ENCODE measurements around the gene FSTL4.

Gene FSTL4

DNA sequence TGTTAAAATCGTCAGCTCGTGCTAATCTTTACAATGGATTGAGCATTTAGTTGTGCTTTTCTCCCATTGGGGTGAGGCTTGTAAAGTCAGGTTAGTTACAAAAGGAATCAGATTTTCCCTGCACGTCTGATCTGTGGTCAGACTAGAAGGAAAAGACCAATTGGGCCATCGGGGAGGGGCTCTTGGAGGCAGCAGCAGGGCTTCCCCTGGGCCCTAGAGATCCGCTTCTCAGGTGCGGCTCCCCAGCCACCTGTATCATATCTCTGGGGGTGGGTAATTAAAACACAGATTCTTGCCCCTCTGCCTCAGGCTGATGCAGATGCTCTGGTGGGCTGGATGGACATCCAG, 360.2 kb downstream of the FSTL4 start:
- DNase-seq (ENCODE audit: low spot score) = no peak
- TF ChIP-seq, protein P1, sequence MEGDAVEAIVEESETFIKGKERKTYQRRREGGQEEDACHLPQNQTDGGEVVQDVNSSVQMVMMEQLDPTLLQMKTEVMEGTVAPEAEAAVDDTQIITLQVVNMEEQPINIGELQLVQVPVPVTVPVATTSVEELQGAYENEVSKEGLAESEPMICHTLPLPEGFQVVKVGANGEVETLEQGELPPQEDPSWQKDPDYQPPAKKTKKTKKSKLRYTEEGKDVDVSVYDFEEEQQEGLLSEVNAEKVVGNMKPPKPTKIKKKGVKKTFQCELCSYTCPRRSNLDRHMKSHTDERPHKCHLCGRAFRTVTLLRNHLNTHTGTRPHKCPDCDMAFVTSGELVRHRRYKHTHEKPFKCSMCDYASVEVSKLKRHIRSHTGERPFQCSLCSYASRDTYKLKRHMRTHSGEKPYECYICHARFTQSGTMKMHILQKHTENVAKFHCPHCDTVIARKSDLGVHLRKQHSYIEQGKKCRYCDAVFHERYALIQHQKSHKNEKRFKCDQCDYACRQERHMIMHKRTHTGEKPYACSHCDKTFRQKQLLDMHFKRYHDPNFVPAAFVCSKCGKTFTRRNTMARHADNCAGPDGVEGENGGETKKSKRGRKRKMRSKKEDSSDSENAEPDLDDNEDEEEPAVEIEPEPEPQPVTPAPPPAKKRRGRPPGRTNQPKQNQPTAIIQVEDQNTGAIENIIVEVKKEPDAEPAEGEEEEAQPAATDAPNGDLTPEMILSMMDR (IDR thresholded peaks at IDR 0.05; ENCODE audit: borderline replicate concordance, control extremely low read depth, extremely low read depth, insufficient read depth, missing control alignments) = no peak
- in situ Hi-C loops (cut with MboI; ENCODE audit: low sequenced_read_pairs, unreplicated experiment) = no loop called here

DNA sequence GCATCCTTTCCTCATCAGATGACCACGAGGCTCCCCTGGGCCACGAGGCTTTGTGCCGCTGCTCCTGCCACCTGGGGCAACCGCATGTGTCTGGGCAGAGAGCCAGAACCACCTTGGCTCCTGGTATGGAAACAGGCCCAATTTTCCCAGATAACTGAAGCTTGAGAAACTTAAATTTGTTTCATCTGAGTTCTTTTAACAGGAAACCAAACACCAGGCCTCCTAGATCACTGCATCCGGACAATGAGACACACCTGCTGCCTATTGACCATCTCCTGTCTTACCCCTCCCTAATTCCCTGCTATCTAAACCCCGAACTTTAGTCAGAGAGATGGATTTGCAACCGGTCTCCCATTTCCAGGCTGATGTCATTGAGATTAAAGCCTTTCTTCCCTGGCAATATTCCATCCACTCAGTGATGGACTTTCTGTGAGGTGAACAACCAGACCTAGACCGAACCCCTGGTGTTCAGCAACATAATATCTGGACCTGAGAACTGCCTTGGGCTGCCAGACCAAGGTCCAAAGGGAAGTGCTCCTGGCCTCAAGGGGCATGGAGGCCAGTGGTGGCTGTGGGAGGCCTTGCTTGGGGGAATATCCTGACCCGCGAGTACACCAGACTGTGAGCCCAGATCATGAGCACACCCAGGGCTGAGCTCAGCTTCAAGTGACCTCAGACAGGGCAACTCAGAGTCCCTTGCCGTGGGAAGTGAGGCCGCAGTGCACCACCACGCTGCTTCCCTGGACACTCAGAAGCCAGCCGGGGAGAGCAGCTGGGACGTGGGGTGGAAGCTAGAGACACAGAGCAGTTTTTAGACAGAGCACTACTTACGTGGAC, 360.8 kb downstream of the FSTL4 start:
- DNase-seq (ENCODE audit: low spot score) = no peak
- in situ Hi-C loops (cut with MboI; ENCODE audit: low sequenced_read_pairs, unreplicated experiment) = no loop called here
- TF ChIP-seq, protein P1 (IDR thresholded peaks at IDR 0.05; ENCODE audit: borderline replicate concordance, control extremely low read depth, extremely low read depth, insufficient read depth, missing control alignments) = no peak

DNA sequence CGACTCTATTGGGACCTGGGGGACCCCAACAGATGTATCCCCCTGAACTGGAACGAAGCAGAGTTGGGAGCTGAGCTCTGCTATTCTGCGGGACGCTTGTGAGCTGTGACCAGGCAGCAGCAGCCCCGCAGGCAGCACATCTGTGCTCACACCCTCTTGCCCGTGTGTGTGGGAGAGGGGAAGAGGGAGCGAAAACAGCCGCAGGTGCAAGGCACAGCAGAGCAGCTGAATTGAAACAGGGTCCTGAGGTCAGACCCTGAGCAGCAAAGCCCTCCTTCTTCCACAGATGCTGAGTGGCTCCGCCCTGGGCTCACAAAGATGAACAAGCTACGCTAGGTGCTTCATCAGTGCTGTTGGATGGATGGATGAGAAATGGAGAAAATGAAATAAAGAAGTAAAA, 361.8 kb downstream of the FSTL4 start:
- in situ Hi-C loops (cut with MboI; ENCODE audit: low sequenced_read_pairs, unreplicated experiment) = no loop called here
- DNase-seq (ENCODE audit: low spot score) = no peak
- TF ChIP-seq, protein P1 (IDR thresholded peaks at IDR 0.05; ENCODE audit: borderline replicate concordance, control extremely low read depth, extremely low read depth, insufficient read depth, missing control alignments) = no peak

DNA sequence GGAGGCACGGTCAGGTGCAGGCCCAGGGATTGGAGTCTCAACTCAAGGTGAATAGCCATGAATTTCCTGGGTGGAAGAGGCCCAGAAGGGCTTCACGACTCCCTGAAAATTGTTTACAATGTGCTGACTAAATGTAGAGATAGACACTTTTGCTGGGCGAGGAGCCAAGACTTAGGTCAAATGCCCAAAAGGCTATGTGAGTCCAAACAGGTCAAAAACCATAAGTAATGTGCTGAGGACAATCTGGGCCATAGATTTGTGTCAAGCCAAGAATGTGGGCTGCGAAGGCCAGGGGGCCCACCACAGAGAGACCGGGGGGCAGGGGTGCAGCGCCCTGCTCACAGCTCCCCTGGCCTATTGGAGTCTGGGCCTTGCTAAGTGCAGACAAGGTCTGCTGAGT, 362.7 kb downstream of the FSTL4 start:
- no peak for DNase-seq (ENCODE audit: low spot score)
- TF ChIP-seq, protein P1 (IDR thresholded peaks at IDR 0.05; ENCODE audit: borderline replicate concordance, control extremely low read depth, extremely low read depth, insufficient read depth, missing control alignments) = no peak
- in situ Hi-C loops (cut with MboI; ENCODE audit: low sequenced_read_pairs, unreplicated experiment) = no loop called here

DNA sequence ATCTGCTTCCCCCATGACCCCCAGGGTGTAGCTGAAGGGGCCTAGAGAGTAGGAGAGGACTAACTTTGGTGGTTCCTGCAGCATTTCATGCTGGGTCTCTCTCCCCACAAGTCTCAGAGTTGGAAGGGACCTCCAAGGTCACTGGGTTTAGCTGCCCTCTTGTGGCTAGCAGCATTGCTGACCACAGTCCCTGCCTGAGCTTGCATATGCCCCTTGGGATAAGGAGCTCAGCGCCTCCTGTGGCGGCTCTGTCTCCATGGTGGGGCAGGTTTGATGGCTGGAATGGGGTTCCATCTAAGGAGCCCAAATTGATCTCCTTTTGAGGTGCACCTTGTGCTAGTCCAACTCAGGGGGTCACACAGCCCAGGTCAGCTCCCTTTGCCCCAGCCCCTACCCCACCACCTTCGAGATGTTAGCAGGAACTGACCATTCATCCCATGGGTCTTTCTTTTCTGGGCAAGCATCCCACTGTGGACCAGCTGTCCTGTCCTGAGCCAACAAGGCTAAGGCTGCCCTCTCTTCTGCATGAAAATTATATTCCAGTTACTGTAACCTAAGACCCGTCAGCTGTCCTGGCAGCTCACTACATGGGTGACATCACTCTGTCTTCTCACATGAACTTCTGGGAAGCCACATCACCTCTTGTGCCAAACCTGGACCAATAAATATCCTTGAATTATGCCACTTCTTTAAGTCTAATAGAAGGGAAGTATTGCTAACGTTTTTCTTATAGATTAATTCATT, 364.3 kb downstream of the FSTL4 start:
- DNase-seq (ENCODE audit: low spot score) = no peak
- TF ChIP-seq, protein P1 (IDR thresholded peaks at IDR 0.05; ENCODE audit: borderline replicate concordance, control extremely low read depth, extremely low read depth, insufficient read depth, missing control alignments) = peak; percentile 40
- in situ Hi-C loops (cut with MboI; ENCODE audit: low sequenced_read_pairs, unreplicated experiment) = no loop called here

DNA sequence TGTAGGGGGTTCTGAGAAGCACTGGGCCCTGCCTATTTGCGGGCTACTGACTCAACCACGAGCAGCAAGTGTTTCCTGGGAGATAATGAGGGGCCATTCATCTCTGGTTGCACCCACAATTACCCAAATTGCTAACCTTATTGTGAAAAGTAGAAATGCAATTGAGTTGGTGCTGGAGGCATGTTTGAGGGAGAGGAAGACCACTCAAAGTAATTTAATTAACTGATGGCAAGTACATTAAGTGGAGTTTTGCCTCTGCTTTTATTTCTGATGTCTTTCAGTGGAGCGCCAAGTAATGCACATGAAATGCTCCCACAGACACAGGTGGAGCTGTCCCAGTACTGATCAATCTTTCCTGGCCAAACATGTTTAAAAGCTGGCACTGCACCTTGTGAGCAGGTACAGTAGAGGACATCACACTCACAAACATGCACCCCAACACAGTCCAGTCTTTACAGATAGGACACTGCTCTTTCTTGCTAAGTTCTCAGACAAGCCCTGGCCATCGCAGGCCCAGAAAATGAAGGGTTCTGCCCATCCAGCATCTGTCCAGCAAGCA, 365.1 kb downstream of the FSTL4 start:
- TF ChIP-seq, protein P1 (IDR thresholded peaks at IDR 0.05; ENCODE audit: borderline replicate concordance, control extremely low read depth, extremely low read depth, insufficient read depth, missing control alignments) = no peak
- no peak for DNase-seq (ENCODE audit: low spot score)
- in situ Hi-C loops (cut with MboI; ENCODE audit: low sequenced_read_pairs, unreplicated experiment) = no loop called here

Data from GM13976 (cell line).